Lower leg skin (tissue), 3 donors: ENCODE results near the gene KHDC4.

Experiments
- CTCF ChIP-seq, 3 donors: fragments of 450-650 bp; IDR thresholded peaks; one replicate each; pipeline ENCODE4 v1.5.1; 2016; ENCODE audit warnings: antibody characterized with exemption in 3 of 3, mild to moderate bottlenecking in 3 of 3, moderate library complexity in 2 of 3
- POLR2A ChIP-seq, 2 donors: fragments of 450-650 bp; IDR thresholded peaks; one replicate each; pipeline ENCODE4 v1.6.1; 2016 to 2017; ENCODE audit warnings: antibody characterized with exemption in 2 of 2, mild to moderate bottlenecking in 1 of 2, moderate library complexity in 1 of 2

GRCh38 chr1:155934936-155935590 lies 850 bp upstream of the KHDC4 start:
- TF ChIP-seq CTCF (IDR thresholded peaks at IDR 0.05) (no peak), POLR2A (IDR thresholded peaks at IDR 0.05) (no peak)
